WTC11 (cell line): ENCODE data around the gene CCDC68. TPM values are rescaled to one million over a fixed set of nuclear protein-coding genes. Genes with fewer than 3 reads are reported as not detected.

Experiments used
- ATAC-seq: fragments of 200-7000 bp; cut with Tn5 transposase; 2 replicates; pipeline ENCODE4 v1.10.0; 2021; ENCODE audit warnings: mild to moderate bottlenecking, moderate library complexity
- CTCF ChIA-PET: fragments of 300-600 bp; sonication (Branson Sonifier 250); formaldehyde crosslinking; loops from one replicate; lab custom pipeline; 2021; ENCODE audit warnings: antibody characterized with exemption; lab: Charles Lee
- POLR2A ChIA-PET: fragments of 350-600 bp; sonication (Branson Sonifier 250); formaldehyde crosslinking; loops from one replicate; lab custom pipeline; 2021; ENCODE audit warnings: antibody characterized with exemption; lab: Charles Lee
- DNase-seq: peaks from one replicate; pipeline ENCODE4 v3.0.0; 2021; ENCODE audit warnings: low spot score
- H3K27ac Mint-ChIP-seq: 2 replicates; pipeline ENCODE4 v1.8.0; 2021; ENCODE audit warnings: mixed read lengths
- H3K27me3 Mint-ChIP-seq: 2 replicates; pipeline ENCODE4 v1.8.0; 2021; ENCODE audit warnings: low read depth, mild to moderate bottlenecking, moderate library complexity, mixed read lengths
- H3K36me3 Mint-ChIP-seq: 2 replicates; pipeline ENCODE4 v1.8.0; 2021; ENCODE audit warnings: mixed read lengths
- H3K4me1 Mint-ChIP-seq: 2 replicates; pipeline ENCODE4 v1.8.0; 2022; ENCODE audit warnings: mixed read lengths
- H3K4me3 Mint-ChIP-seq: 2 replicates; pipeline ENCODE4 v1.8.0; 2021; ENCODE audit warnings: mild to moderate bottlenecking, moderate library complexity, mixed read lengths
- H3K9me3 Mint-ChIP-seq: 2 replicates; pipeline ENCODE4 v1.8.0; 2021; ENCODE audit warnings: mixed read lengths
- E2F5 ChIP-seq: sonication (generic); formaldehyde crosslinking; IDR thresholded peaks from 2 replicates; pipeline ENCODE4 v1.8.1; 2022; ENCODE audit warnings: mild to moderate bottlenecking, moderate library complexity, missing genetic modification reagents
- FOXP1 ChIP-seq: sonication (generic); formaldehyde crosslinking; IDR thresholded peaks from 2 replicates; pipeline ENCODE4 v1.8.0; 2022; ENCODE audit warnings: missing genetic modification reagents, mild to moderate bottlenecking, moderate library complexity, borderline replicate concordance
- JUN ChIP-seq: sonication (generic); formaldehyde crosslinking; IDR thresholded peaks from 2 replicates; pipeline ENCODE4 v1.8.0; 2023; ENCODE audit warnings: mild to moderate bottlenecking, missing genetic modification reagents
- MXD4 ChIP-seq: fragments of 250-450 bp; sonication (Bioruptor Pico); IDR thresholded peaks from 2 replicates; pipeline ENCODE4 v1.8.0; 2021; ENCODE audit warnings: mild to moderate bottlenecking, moderate library complexity, borderline replicate concordance
- MYBL2 ChIP-seq: sonication (generic); formaldehyde crosslinking; IDR thresholded peaks from 2 replicates; pipeline ENCODE4 v1.8.1; 2023; ENCODE audit warnings: mild to moderate bottlenecking, moderate library complexity, missing genetic modification reagents
- NFATC4 ChIP-seq: fragments of 250-450 bp; sonication (Bioruptor Pico); IDR thresholded peaks from 2 replicates; pipeline ENCODE4 v1.9.0; 2021; ENCODE audit warnings: mild to moderate bottlenecking
- PRRX2 ChIP-seq: fragments of 250-450 bp; sonication (Bioruptor Pico); IDR thresholded peaks from 2 replicates; pipeline ENCODE4 v1.8.0; 2021; ENCODE audit warnings: mild to moderate bottlenecking
- SP1 ChIP-seq: sonication (generic); formaldehyde crosslinking; conservative IDR thresholded peaks from 2 replicates; pipeline ENCODE4 v1.8.1; 2022; ENCODE audit warnings: missing genetic modification reagents
- ZNF219 ChIP-seq: sonication (generic); formaldehyde crosslinking; IDR thresholded peaks from 2 replicates; pipeline ENCODE4 v1.8.0; 2023; ENCODE audit warnings: missing genetic modification reagents, mild to moderate bottlenecking, borderline replicate concordance
- ZNF232 ChIP-seq: sonication (generic); formaldehyde crosslinking; IDR thresholded peaks from 2 replicates; pipeline ENCODE4 v1.8.0; 2022; ENCODE audit warnings: mild to moderate bottlenecking, missing genetic modification reagents
- ZNF263 ChIP-seq: sonication (generic); formaldehyde crosslinking; IDR thresholded peaks from 2 replicates; pipeline ENCODE4 v1.8.1; 2022; ENCODE audit warnings: low read depth, mild to moderate bottlenecking, moderate library complexity, missing genetic modification reagents
- ZNF281 ChIP-seq: sonication (generic); formaldehyde crosslinking; IDR thresholded peaks from 2 replicates; pipeline ENCODE4 v1.8.0; 2023; ENCODE audit warnings: mild to moderate bottlenecking, missing genetic modification reagents
- ZNF416 ChIP-seq: fragments of 250-450 bp; sonication (Bioruptor Pico); IDR thresholded peaks from 2 replicates; pipeline ENCODE4 v1.9.0; 2021; ENCODE audit warnings: mild to moderate bottlenecking, inconsistent platforms
- total RNA-seq: library from RNA; stranded (reverse); gene quantifications from 3 replicates; pipeline ENCODE4 v1.2.3, GENCODE V29; 2021
- TF ChIP-seq, protein P1 (sequence below): sonication (generic); formaldehyde crosslinking; IDR thresholded peaks from 2 replicates; pipeline ENCODE4 v1.8.1; 2022; ENCODE audit warnings: low read depth, missing genetic modification reagents, borderline replicate concordance
- TF ChIP-seq, protein P2 (sequence below): sonication (generic); formaldehyde crosslinking; conservative IDR thresholded peaks from 2 replicates; pipeline ENCODE4 v1.8.1; 2023; ENCODE audit warnings: mild to moderate bottlenecking, low read depth, missing genetic modification reagents, moderate library complexity
- TF ChIP-seq, protein P3 (sequence below): fragments of 250-450 bp; sonication (Bioruptor Pico); IDR thresholded peaks from 2 replicates; pipeline ENCODE4 v1.9.0; 2021; ENCODE audit warnings: mild to moderate bottlenecking
- TF ChIP-seq, protein P4 (sequence below): sonication (generic); formaldehyde crosslinking; IDR thresholded peaks from 2 replicates; pipeline ENCODE4 v1.8.0; 2022; ENCODE audit warnings: mild to moderate bottlenecking, missing genetic modification reagents

CCDC68 gene
- total RNA-seq, 1 experiment from 2014 or later, result 0.92 TPM

DNA sequence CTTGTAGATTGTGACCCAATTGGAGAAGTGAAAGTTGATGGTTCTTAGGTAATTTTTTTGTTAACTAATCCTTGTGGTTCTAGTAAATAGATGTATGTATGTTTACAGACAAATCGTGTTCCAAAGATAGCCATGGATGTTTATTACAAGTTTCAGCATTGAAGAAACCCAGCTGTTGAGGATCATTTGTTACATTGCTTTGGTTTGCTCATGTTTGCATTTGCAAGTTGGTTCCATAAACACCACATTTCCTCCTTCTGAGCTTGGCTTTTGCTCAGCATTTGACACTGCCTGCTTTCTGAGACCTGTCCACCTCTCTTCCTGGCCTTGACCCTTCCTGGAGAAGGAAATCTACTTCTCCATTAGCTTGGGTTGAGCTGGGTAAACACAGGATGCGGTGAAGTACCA lies 1.8 kb upstream of the CCDC68 start (continued):
- TF ChIP-seq ZNF219 (CRISPR knock-in tag) (no peak), MYBL2 (CRISPR knock-in tag) (no peak), NFATC4 (CRISPR knock-in tag) (no peak), ZNF232 (CRISPR knock-in tag) (no peak)
- TF ChIP-seq, protein P1, sequence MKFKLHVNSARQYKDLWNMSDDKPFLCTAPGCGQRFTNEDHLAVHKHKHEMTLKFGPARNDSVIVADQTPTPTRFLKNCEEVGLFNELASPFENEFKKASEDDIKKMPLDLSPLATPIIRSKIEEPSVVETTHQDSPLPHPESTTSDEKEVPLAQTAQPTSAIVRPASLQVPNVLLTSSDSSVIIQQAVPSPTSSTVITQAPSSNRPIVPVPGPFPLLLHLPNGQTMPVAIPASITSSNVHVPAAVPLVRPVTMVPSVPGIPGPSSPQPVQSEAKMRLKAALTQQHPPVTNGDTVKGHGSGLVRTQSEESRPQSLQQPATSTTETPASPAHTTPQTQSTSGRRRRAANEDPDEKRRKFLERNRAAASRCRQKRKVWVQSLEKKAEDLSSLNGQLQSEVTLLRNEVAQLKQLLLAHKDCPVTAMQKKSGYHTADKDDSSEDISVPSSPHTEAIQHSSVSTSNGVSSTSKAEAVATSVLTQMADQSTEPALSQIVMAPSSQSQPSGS, result no peak

GRCh38 chr18:54960197-54960596 lies 936 bp upstream of the CCDC68 start:
- Mint-ChIP-seq H3K9me3 (no peaks in the 10 kb centered on the region), H3K27ac (no peak overlapping the region), H3K4me1 (peaks cover 17% of the 10 kb centered on the region; the same call in 1 of the 2 replicates), H3K4me3 (peak overlapping the region; percentile 46), H3K27me3 (peaks cover 22% of the 10 kb centered on the region), H3K36me3 (no peaks in the 10 kb centered on the region)
- ChIA-PET CTCF (no interaction called here), POLR2A (no interaction called here)
- TF ChIP-seq FOXP1 (CRISPR knock-in tag), result no peak
- TF ChIP-seq, protein P2, sequence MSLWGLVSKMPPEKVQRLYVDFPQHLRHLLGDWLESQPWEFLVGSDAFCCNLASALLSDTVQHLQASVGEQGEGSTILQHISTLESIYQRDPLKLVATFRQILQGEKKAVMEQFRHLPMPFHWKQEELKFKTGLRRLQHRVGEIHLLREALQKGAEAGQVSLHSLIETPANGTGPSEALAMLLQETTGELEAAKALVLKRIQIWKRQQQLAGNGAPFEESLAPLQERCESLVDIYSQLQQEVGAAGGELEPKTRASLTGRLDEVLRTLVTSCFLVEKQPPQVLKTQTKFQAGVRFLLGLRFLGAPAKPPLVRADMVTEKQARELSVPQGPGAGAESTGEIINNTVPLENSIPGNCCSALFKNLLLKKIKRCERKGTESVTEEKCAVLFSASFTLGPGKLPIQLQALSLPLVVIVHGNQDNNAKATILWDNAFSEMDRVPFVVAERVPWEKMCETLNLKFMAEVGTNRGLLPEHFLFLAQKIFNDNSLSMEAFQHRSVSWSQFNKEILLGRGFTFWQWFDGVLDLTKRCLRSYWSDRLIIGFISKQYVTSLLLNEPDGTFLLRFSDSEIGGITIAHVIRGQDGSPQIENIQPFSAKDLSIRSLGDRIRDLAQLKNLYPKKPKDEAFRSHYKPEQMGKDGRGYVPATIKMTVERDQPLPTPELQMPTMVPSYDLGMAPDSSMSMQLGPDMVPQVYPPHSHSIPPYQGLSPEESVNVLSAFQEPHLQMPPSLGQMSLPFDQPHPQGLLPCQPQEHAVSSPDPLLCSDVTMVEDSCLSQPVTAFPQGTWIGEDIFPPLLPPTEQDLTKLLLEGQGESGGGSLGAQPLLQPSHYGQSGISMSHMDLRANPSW (CRISPR knock-in tag), result no peak
- TF ChIP-seq JUN (CRISPR knock-in tag), result no peak
- TF ChIP-seq E2F5 (CRISPR knock-in tag), result no peak
- DNase-seq (no peak), ATAC-seq (no peak)

DNA sequence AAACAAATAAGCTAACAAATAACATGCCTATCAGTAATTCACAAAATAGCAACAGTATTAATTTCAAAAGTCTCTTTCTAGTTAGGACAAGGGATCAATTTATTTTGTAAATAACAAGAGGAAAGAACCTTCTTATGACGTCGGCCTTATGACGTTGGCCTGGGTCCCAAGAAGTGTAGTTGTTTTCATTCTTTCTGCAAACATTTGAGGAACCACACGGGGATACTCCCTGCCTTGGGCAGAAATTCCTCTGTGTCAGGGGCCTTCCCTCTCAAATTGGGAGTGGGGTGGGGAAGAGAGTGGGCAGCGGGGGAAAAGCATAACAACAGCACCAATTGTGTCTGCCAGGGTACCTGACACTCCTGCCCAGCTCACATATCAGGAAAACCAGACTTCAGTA lies 1.3 kb downstream of the CCDC68 start:
- H3K27me3 Mint-ChIP-seq, result peaks cover 22% of the 10 kb centered on the region
- TF ChIP-seq ZNF281 (CRISPR knock-in tag) (no peak), SP1 (CRISPR knock-in tag) (no peak), MXD4 (no peak)

GRCh38 chr18:54957296-54957832 lies 1.9 kb downstream of the CCDC68 start:
- no peak for ATAC-seq
- H3K36me3 Mint-ChIP-seq, result no peaks in the 10 kb centered on the region
- no peak overlapping the region for H3K4me3 Mint-ChIP-seq
- peaks cover 13% of the 10 kb centered on the region; the same call in 1 of the 2 replicates for H3K4me1 Mint-ChIP-seq
- no peak overlapping the region for H3K27ac Mint-ChIP-seq
- no peak for DNase-seq
- CTCF ChIA-PET, result no interaction called here
- H3K27me3 Mint-ChIP-seq, result peaks cover 22% of the 10 kb centered on the region
- no peaks in the 10 kb centered on the region for H3K9me3 Mint-ChIP-seq
- POLR2A ChIA-PET, result no interaction called here
- TF ChIP-seq ZNF263 (CRISPR knock-in tag), result no peak
- TF ChIP-seq, protein P3, sequence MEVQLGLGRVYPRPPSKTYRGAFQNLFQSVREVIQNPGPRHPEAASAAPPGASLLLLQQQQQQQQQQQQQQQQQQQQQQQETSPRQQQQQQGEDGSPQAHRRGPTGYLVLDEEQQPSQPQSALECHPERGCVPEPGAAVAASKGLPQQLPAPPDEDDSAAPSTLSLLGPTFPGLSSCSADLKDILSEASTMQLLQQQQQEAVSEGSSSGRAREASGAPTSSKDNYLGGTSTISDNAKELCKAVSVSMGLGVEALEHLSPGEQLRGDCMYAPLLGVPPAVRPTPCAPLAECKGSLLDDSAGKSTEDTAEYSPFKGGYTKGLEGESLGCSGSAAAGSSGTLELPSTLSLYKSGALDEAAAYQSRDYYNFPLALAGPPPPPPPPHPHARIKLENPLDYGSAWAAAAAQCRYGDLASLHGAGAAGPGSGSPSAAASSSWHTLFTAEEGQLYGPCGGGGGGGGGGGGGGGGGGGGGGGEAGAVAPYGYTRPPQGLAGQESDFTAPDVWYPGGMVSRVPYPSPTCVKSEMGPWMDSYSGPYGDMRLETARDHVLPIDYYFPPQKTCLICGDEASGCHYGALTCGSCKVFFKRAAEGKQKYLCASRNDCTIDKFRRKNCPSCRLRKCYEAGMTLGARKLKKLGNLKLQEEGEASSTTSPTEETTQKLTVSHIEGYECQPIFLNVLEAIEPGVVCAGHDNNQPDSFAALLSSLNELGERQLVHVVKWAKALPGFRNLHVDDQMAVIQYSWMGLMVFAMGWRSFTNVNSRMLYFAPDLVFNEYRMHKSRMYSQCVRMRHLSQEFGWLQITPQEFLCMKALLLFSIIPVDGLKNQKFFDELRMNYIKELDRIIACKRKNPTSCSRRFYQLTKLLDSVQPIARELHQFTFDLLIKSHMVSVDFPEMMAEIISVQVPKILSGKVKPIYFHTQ, result no peak
- TF ChIP-seq, protein P4, sequence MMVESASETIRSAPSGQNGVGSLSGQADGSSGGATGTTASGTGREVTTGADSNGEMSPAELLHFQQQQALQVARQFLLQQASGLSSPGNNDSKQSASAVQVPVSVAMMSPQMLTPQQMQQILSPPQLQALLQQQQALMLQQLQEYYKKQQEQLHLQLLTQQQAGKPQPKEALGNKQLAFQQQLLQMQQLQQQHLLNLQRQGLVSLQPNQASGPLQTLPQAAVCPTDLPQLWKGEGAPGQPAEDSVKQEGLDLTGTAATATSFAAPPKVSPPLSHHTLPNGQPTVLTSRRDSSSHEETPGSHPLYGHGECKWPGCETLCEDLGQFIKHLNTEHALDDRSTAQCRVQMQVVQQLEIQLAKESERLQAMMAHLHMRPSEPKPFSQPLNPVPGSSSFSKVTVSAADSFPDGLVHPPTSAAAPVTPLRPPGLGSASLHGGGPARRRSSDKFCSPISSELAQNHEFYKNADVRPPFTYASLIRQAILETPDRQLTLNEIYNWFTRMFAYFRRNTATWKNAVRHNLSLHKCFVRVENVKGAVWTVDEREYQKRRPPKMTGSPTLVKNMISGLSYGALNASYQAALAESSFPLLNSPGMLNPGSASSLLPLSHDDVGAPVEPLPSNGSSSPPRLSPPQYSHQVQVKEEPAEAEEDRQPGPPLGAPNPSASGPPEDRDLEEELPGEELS, result no peak
- TF ChIP-seq ZNF416 (CRISPR knock-in tag), result no peak
- TF ChIP-seq PRRX2 (CRISPR knock-in tag), result no peak
- TF ChIP-seq, all 79 proteins: peak for 0

More for the DNA sequence above, 1.3 kb downstream of the CCDC68 start:
- Mint-ChIP-seq H3K36me3 (no peaks in the 10 kb centered on the region), H3K9me3 (no peaks in the 10 kb centered on the region), H3K4me1 (peaks cover 13% of the 10 kb centered on the region; the same call in 1 of the 2 replicates), H3K4me3 (peak overlapping the region; percentile 82), H3K27ac (no peak overlapping the region)
- CTCF ChIA-PET, result interaction anchor here (0.5 to 0.6 kb wide), 2 partner anchors 241 to 279 kb away, joined by 3 to 5 read pairs; no protein-coding TSS in a partner anchor
- POLR2A ChIA-PET, result no interaction called here
- ATAC-seq, result no peak
- no peak for DNase-seq
